NT2/D1 (cell line): Measurements from ENCODE around the gene PDE5A.

Experiments
- SUZ12 ChIP-seq: IDR thresholded peaks from 2 replicates; pipeline ENCODE4 v1.6.1; 2011; ENCODE audit not compliant: insufficient read length, insufficient read depth; ENCODE audit errors: extremely low read depth
- YY1 ChIP-seq: IDR thresholded peaks from 2 replicates; pipeline ENCODE4 v1.6.1; 2011; ENCODE audit not compliant: insufficient read length, insufficient read depth
- ZNF274 ChIP-seq: IDR thresholded peaks from 2 replicates; pipeline ENCODE4 v1.6.1; 2011; ENCODE audit warnings: mild to moderate bottlenecking, low read depth, low read length

- TF ChIP-seq ZNF274 = no peak
- TF ChIP-seq SUZ12 = no peak
- no peak for TF ChIP-seq YY1
Observed at GRCh38 chr4:119489305-119489704, 139.3 kb downstream of the PDE5A start.
